ENCODE measurements around the gene HDAC1.

The HDAC1 gene

GRCh38 chr1:32351399-32352238 is 59.7 kb downstream of the HDAC1 start:
- H3K4me1 ChIP-seq (ENCODE audit: insufficient read depth, low read length) = peaks cover 20% of the 10 kb centered on the region
- H3K9me3 ChIP-seq (ENCODE audit: insufficient read depth, low read length, severe bottlenecking) = no peaks in the 10 kb centered on the region
- no peaks in the 10 kb centered on the region for H3K36me3 ChIP-seq (ENCODE audit: insufficient read depth, low read length)
- no peak for TF ChIP-seq CTCF (IDR thresholded peaks at IDR 0.05; ENCODE audit: borderline replicate concordance, extremely low read depth, low read length, poor library complexity, severe bottlenecking)
- H3K4me2 ChIP-seq (ENCODE audit: insufficient read depth, low read length) = peak overlapping the region; percentile 95
- H3K27me3 ChIP-seq (ENCODE audit: insufficient read depth, low read length, poor library complexity) = no peaks in the 10 kb centered on the region
- peak overlapping the region; percentile 81 for H2AFZ ChIP-seq (ENCODE audit: low read depth, low read length)
- H3K79me2 ChIP-seq (ENCODE audit: insufficient read depth, low read length) = peaks cover 4% of the 10 kb centered on the region
- H3K4me3 ChIP-seq (ENCODE audit: low read depth in 1 of 2, low read length in 2 of 2) = peak overlapping the region; percentile 29 to 63; a peak in 3 of 4 replicates
- DNase-seq (peak; percentile 95), ATAC-seq (ENCODE audit: insufficient read depth, low read depth) (peak; percentile 94)
- H4K20me1 ChIP-seq (ENCODE audit: insufficient read depth, low read length) = no peaks in the 10 kb centered on the region
- peak overlapping the region; percentile 90 for H3K27ac ChIP-seq (ENCODE audit: low read length)
- H3K9ac ChIP-seq (ENCODE audit: low read depth, low read length) = peak overlapping the region; percentile 91

- H3K4me3 ChIP-seq (ENCODE audit: low read depth in 1 of 2, low read length in 2 of 2) = peak overlapping the region in 1 of 2 experiments; percentile 63; a peak in 2 of 4 replicates
- H3K4me1 ChIP-seq (ENCODE audit: insufficient read depth, low read length) = peaks cover 20% of the 10 kb centered on the region
- peak overlapping the region; percentile 95 for H3K4me2 ChIP-seq (ENCODE audit: insufficient read depth, low read length)
- H3K9ac ChIP-seq (ENCODE audit: low read depth, low read length) = peak overlapping the region; percentile 91
- TF ChIP-seq EZH2 (IDR thresholded peaks at IDR 0.05; ENCODE audit: borderline replicate concordance, low read depth, low read length, severe bottlenecking) (no peak), CTCF (IDR thresholded peaks at IDR 0.05; ENCODE audit: borderline replicate concordance, extremely low read depth, low read length, poor library complexity, severe bottlenecking) (no peak)
- H4K20me1 ChIP-seq (ENCODE audit: insufficient read depth, low read length) = no peaks in the 10 kb centered on the region
- H3K9me3 ChIP-seq (ENCODE audit: insufficient read depth, low read length, severe bottlenecking) = no peaks in the 10 kb centered on the region
- H3K27ac ChIP-seq (ENCODE audit: low read length) = no peak overlapping the region
- no peaks in the 10 kb centered on the region for H3K36me3 ChIP-seq (ENCODE audit: insufficient read depth, low read length)
- peaks cover 4% of the 10 kb centered on the region for H3K79me2 ChIP-seq (ENCODE audit: insufficient read depth, low read length)
- H3K27me3 ChIP-seq (ENCODE audit: insufficient read depth, low read length, poor library complexity) = no peaks in the 10 kb centered on the region
- 0 out of 2 replicates have a peak overlapping the region, but pooled peaks have one; percentile 81 for H2AFZ ChIP-seq (ENCODE audit: low read depth, low read length)
- ATAC-seq (ENCODE audit: insufficient read depth, low read depth) (no peak), DNase-seq (no peak)
Measured at GRCh38 chr1:32352239-32352745, 60.4 kb downstream of the HDAC1 start.

- Histone ChIP-seq H3K36me3 (ENCODE audit: insufficient read depth, low read length) (no peaks in the 10 kb centered on the region), H2AFZ (ENCODE audit: low read depth, low read length) (no peak overlapping the region), H3K4me1 (ENCODE audit: insufficient read depth, low read length) (peaks cover 20% of the 10 kb centered on the region), H3K9me3 (ENCODE audit: insufficient read depth, low read length, severe bottlenecking) (no peaks in the 10 kb centered on the region), H3K27me3 (ENCODE audit: insufficient read depth, low read length, poor library complexity) (no peaks in the 10 kb centered on the region), H3K4me2 (ENCODE audit: insufficient read depth, low read length) (no peak overlapping the region), H3K4me3 (ENCODE audit: low read depth in 1 of 2, low read length in 2 of 2) (no peak overlapping the region), H4K20me1 (ENCODE audit: insufficient read depth, low read length) (no peaks in the 10 kb centered on the region), H3K9ac (ENCODE audit: low read depth, low read length) (no peak overlapping the region; the same call in 1 of the 2 replicates), H3K27ac (ENCODE audit: low read length) (no peak overlapping the region), H3K79me2 (ENCODE audit: insufficient read depth, low read length) (peaks cover 4% of the 10 kb centered on the region)
- no peak for ATAC-seq (ENCODE audit: insufficient read depth, low read depth)
- DNase-seq = no peak
- TF ChIP-seq EZH2 (IDR thresholded peaks at IDR 0.05; ENCODE audit: borderline replicate concordance, low read depth, low read length, severe bottlenecking) = no peak
- TF ChIP-seq CTCF (IDR thresholded peaks at IDR 0.05; ENCODE audit: borderline replicate concordance, extremely low read depth, low read length, poor library complexity, severe bottlenecking) = no peak
Measured at GRCh38 chr1:32352831-32353383, 61.0 kb downstream of the HDAC1 start.

All from DND-41 (cell line).